Transverse colon (tissue), 4 donors: ENCODE measurements around the gene MREG. TPM values are rescaled to one million over a fixed set of nuclear protein-coding genes. Genes with fewer than 3 reads are reported as not detected.

Experiments used
- DNase-seq: peaks from one replicate; pipeline ENCODE4 v3.0.0-alpha.2; 2019
- H3K27ac ChIP-seq, 4 donors: fragments of 200-600 bp; sonication (generic); 2 replicates each; pipeline ENCODE4 v1.5.1; 2016 to 2018; ENCODE audit warnings: inconsistent platforms in 4 of 4
- H3K27me3 ChIP-seq: fragments of 200-600 bp; sonication (generic); 2 replicates; pipeline ENCODE4 v1.5.1; 2017; ENCODE audit warnings: inconsistent platforms
- H3K36me3 ChIP-seq, 4 donors: fragments of 200-600 bp; sonication (generic); 2 replicates each; pipeline ENCODE4 v1.5.1; 2017 to 2019; ENCODE audit warnings: inconsistent platforms in 4 of 4
- H3K4me1 ChIP-seq, 4 donors: fragments of 200-600 bp; sonication (generic); 2 replicates each; pipeline ENCODE4 v1.5.1; 2017 to 2020; ENCODE audit warnings: inconsistent platforms in 4 of 4
- H3K4me3 ChIP-seq, 4 donors: fragments of 200-600 bp; sonication (generic); 1 replicate in 1 of 4; 2 replicates in 3 of 4; pipeline versions ENCODE4 v1.5.1 to v1.6.1; 2017 to 2019; ENCODE audit warnings: inconsistent platforms in 4 of 4
- H3K9me3 ChIP-seq, 2 donors: fragments of 200-600 bp; sonication (generic); 2 replicates each; pipeline ENCODE4 v1.5.1; 2017 to 2019; ENCODE audit warnings: inconsistent platforms in 2 of 2
- CTCF ChIP-seq, 5 experiments: fragments of 200-600 bp in 3 of 5; fragments of 450-650 bp in 2 of 5; sonication (generic) in 3 of 5; IDR thresholded peaks; 1 replicate in 2 of 5; 2 replicates in 3 of 5; pipeline ENCODE4 v1.5.1; 2016 to 2017; ENCODE audit warnings: antibody characterized with exemption in 5 of 5, inconsistent platforms in 3 of 5, mild to moderate bottlenecking in 2 of 5, moderate library complexity in 1 of 5
- EP300 ChIP-seq: sonication (generic); formaldehyde crosslinking; IDR thresholded peaks from one replicate; pipeline ENCODE4 v1.6.1; 2017; ENCODE audit warnings: antibody characterized with exemption, low read depth
- POLR2A ChIP-seq: fragments of 450-650 bp; IDR thresholded peaks from one replicate; pipeline ENCODE4 v1.6.1; 2016; ENCODE audit warnings: antibody characterized with exemption, mild to moderate bottlenecking, moderate library complexity
- POLR2AphosphoS5 ChIP-seq, 3 donors: sonication (generic); formaldehyde crosslinking; IDR thresholded peaks; one replicate each; pipeline ENCODE4 v1.6.1; 2016; ENCODE audit warnings: antibody characterized with exemption in 3 of 3
- WGBS, 2 donors: methylation state at CpG; one replicate each; pipeline ENCODE4 v1.1.5; 2018; ENCODE audit warnings: low coverage in 1 of 2; 5-methylcytosine and 5-hydroxymethylcytosine counted together
- in situ Hi-C, 4 donors: fragments of 200-750 bp; cut with MboI; loops; one replicate each; pipeline versions ENCODE4 v1.15.0 to v1.15.1; 2017; ENCODE audit warnings: low sequenced_read_pairs in 3 of 4, low pct_ligation_motif_present in 1 of 4, low pct_unique_long_range_greater_than_20kb in 1 of 4
- intact Hi-C: fragments of 100-400 bp; cut with DNase I; formaldehyde crosslinking; loops from one replicate; pipeline ENCODE4 v1.15.1; 2023; ENCODE audit warnings: low total_unique reads
- total RNA-seq, 4 donors: library from RNA; depleted of rRNA; stranded (reverse); fragments of >200 nt; gene quantifications; one replicate each; pipeline ENCODE4 v1.1.0, GENCODE V29; 2016

Gene MREG
- total RNA-seq, 4 donors from 2014 or later, result 1.5 to 8.5 (median 5.1) TPM

GRCh38 chr2:216047397-216047796 is 34.0 kb upstream of the MREG start:
- no peaks in the 10 kb centered on the region for H3K4me1 ChIP-seq
- in situ Hi-C loops (loop anchor here in 1 of 4 donors (25.0 kb wide), 1 partner anchor 615 kb away; no protein-coding TSS in a partner anchor), intact Hi-C loops (no loop called here)
- no peaks in the 10 kb centered on the region for H3K27me3 ChIP-seq
- no peak for DNase-seq
- H3K4me3 ChIP-seq, result no peak overlapping the region
- H3K9me3 ChIP-seq, result no peaks in the 10 kb centered on the region
- H3K36me3 ChIP-seq, result peaks cover 0 to 5% (median 0%) of the 10 kb centered on the region in 4 donors
- no peak overlapping the region for H3K27ac ChIP-seq
- WGBS, 2 donors, result 88 to 100% methylated on average over 2 of the region's 2 CpGs
- TF ChIP-seq POLR2AphosphoS5 (IDR thresholded peaks at IDR 0.05), result no peak
- TF ChIP-seq EP300, result no peak
- TF ChIP-seq CTCF (IDR thresholded peaks at IDR 0.05), result no peak
- no peak for TF ChIP-seq POLR2A

GRCh38 chr2:216044883-216045486 is 31.6 kb upstream of the MREG start:
- H3K4me1 ChIP-seq, result no peaks in the 10 kb centered on the region
- H3K27me3 ChIP-seq, result no peaks in the 10 kb centered on the region
- DNase-seq, result no peak
- H3K9me3 ChIP-seq, result no peaks in the 10 kb centered on the region
- WGBS, 2 donors, result 62 to 79% methylated on average over 2 to 5 of the region's 5 CpGs
- no peak overlapping the region for H3K27ac ChIP-seq
- H3K36me3 ChIP-seq, result peaks cover 0 to 5% (median 0%) of the 10 kb centered on the region in 4 donors
- in situ Hi-C loops, result loop anchor here in 1 of 4 donors (25.0 kb wide), 1 partner anchor 617 kb away; no protein-coding TSS in a partner anchor
- intact Hi-C loops, result no loop called here
- no peak for TF ChIP-seq POLR2A
- TF ChIP-seq POLR2AphosphoS5 (IDR thresholded peaks at IDR 0.05), result no peak
- no peak for TF ChIP-seq CTCF (IDR thresholded peaks at IDR 0.05)
- no peak for TF ChIP-seq EP300
- no peak overlapping the region for H3K4me3 ChIP-seq

- WGBS, 2 donors, result 87 to 93% methylated on average over 3 to 5 of the region's 5 CpGs
- TF ChIP-seq POLR2A, result no peak
- TF ChIP-seq CTCF (IDR thresholded peaks at IDR 0.05), result no peak
- no peak for TF ChIP-seq EP300
- no peak for TF ChIP-seq POLR2AphosphoS5 (IDR thresholded peaks at IDR 0.05)
- Histone ChIP-seq H3K27me3 (no peaks in the 10 kb centered on the region), H3K9me3 (no peaks in the 10 kb centered on the region), H3K36me3 (no peaks in the 10 kb centered on the region), H3K27ac (no peak overlapping the region), H3K4me3 (no peak overlapping the region), H3K4me1 (no peaks in the 10 kb centered on the region)
- intact Hi-C loops (no loop called here), in situ Hi-C loops (loop anchor here in 1 of 4 donors (25.0 kb wide), 1 partner anchor 618 kb away; no protein-coding TSS in a partner anchor)
- DNase-seq, result no peak
These were observed 30.6 kb upstream of the MREG start for GRCh38 chr2:216043949-216044348.

- Histone ChIP-seq H3K36me3 (no peaks in the 10 kb centered on the region), H3K4me3 (no peak overlapping the region), H3K27me3 (no peaks in the 10 kb centered on the region), H3K27ac (no peak overlapping the region), H3K9me3 (no peaks in the 10 kb centered on the region), H3K4me1 (no peaks in the 10 kb centered on the region)
- no peak for TF ChIP-seq CTCF (IDR thresholded peaks at IDR 0.05)
- no peak for TF ChIP-seq POLR2A
- TF ChIP-seq POLR2AphosphoS5 (IDR thresholded peaks at IDR 0.05), result no peak
- TF ChIP-seq EP300, result no peak
- 87 to 100% methylated on average over 2 of the region's 2 CpGs for WGBS, 2 donors
- no peak for DNase-seq
- in situ Hi-C loops, result loop anchor here in 1 of 4 donors (25.0 kb wide), 1 partner anchor 621 kb away; no protein-coding TSS in a partner anchor
- intact Hi-C loops, result no loop called here
These were observed 28.1 kb upstream of the MREG start for GRCh38 chr2:216041438-216041837.
